ENCODE measurements around the gene SLC22A1. TPM values are rescaled to one million over a fixed set of nuclear protein-coding genes. Genes with fewer than 3 reads are reported as not detected.

The SLC22A1 gene
- polyA plus RNA-seq, 1 of the 3 experiments (the other 2 are of a cell fraction) = 0.20 TPM

DNA sequence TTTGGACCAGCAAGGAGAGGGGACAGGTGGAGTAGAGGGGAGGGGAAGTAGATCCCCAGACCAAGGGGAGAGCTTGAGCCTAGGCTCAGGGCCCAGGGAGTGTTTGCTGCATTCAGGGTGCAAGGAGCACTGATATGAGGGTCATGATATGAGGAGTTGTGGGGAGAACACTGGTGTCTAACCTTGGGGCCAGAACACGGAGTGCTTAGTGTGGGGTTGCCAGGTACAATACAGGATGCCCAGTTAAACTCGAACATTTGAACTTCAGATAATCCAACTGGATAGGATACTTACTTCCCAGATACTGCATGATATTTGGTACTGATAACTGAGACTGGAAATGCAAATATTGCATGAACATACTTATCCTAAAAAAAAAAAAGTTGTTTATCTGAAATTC is 2.4 kb downstream of the SLC22A1 start:
- CTCF ChIA-PET = interaction anchor here (1.1 kb wide), 1 partner anchor 14 kb away, joined by 3 read pairs; no protein-coding TSS in a partner anchor

DNA sequence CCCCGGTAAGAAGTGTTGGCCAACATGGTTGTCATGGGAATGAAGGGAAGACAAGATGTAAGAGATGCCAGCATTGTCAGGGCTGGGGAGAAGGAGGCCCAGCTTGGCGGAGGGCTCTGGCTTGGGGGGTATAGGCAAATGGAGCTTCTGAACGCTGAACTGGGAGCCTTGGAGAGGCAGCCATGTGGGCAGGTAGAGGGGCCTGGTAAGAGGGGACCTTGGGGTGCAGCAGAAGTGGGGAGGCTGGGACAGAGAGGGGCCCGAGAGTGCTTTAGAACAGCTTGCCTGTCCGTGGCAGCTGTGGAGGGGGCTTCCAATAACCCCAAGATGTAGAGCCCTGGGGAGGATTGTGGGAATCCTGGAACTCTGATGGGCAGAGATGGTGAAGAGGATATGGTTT is 3.0 kb downstream of the SLC22A1 start:
- DNase-seq = peak; percentile 2
- Histone ChIP-seq H3F3A (replicated peaks; ENCODE audit: insufficient read depth) (no peaks in the 10 kb centered on the region), H3K36me3 (replicated peaks in 1 of 2; ENCODE audit: control insufficient read depth in 1 of 2, insufficient read depth in 2 of 2, low read length in 1 of 2) (no peaks in the 10 kb centered on the region), H3K9ac (no peak overlapping the region), H4K20me1 (ENCODE audit: insufficient read depth) (no peaks in the 10 kb centered on the region), H3K4me1 (ENCODE audit: control insufficient read depth in 1 of 2, insufficient read depth in 2 of 2, low read depth in 1 of 2, low read length in 1 of 2) (no peaks in the 10 kb centered on the region), H3K4me2 (no peak overlapping the region), H3K27me3 (ENCODE audit: insufficient read depth) (no peaks in the 10 kb centered on the region), H2AFZ (ENCODE audit: low read depth) (no peak overlapping the region), H3K4me3 (ENCODE audit: low read depth in 2 of 2, low read length in 1 of 2) (no peak overlapping the region), H3K9me3 (no peaks in the 10 kb centered on the region), H3K27ac (ENCODE audit: low read depth in 2 of 2, low read length in 1 of 2) (no peak overlapping the region), H3K9me2 (no peaks in the 10 kb centered on the region), H3K79me2 (ENCODE audit: insufficient read depth) (no peaks in the 10 kb centered on the region)
- CTCF ChIA-PET = interaction anchor here (1.0 kb wide), 1 partner anchor 12 kb away, joined by 3 read pairs; no protein-coding TSS in a partner anchor
- POLR2A ChIA-PET = no interaction called here
- 51% methylated on average over 5 of the region's 5 CpGs for WGBS (ENCODE audit: low lambda C conversion rate)
- TF ChIP-seq FOSL2 (IDR thresholded peaks at IDR 0.05; ENCODE audit: borderline replicate concordance, low read depth) (no peak), MXI1 (IDR thresholded peaks at IDR 0.05; ENCODE audit: low read depth, low read length) (no peak), MEF2A (IDR thresholded peaks at IDR 0.05; ENCODE audit: borderline replicate concordance, low read depth) (no peak), TCF12 (IDR thresholded peaks at IDR 0.05) (no peak), NRF1 (IDR thresholded peaks at IDR 0.05; ENCODE audit: low read depth, low read length) (no peak), GABPA (IDR thresholded peaks at IDR 0.05; ENCODE audit: low read depth) (no peak), ELF1 (IDR thresholded peaks at IDR 0.05) (no peak), RAD21 (IDR thresholded peaks at IDR 0.05; ENCODE audit: low read length) (no peak), GATA2 (CRISPR knock-in tag; IDR thresholded peaks at IDR 0.05) (no peak), JUND (IDR thresholded peaks at IDR 0.05) (no peak), EZH2phosphoT487 (IDR thresholded peaks at IDR 0.05; ENCODE audit: borderline replicate concordance, low read depth) (no peak), SMC3 (IDR thresholded peaks at IDR 0.05; ENCODE audit: low read depth, low read length) (no peak), TEAD4 (IDR thresholded peaks at IDR 0.05; ENCODE audit: borderline replicate concordance, insufficient read depth) (no peak), SIN3A (IDR thresholded peaks at IDR 0.05; ENCODE audit: borderline replicate concordance, low read depth, low read length) (no peak)
- TF ChIP-seq, protein P1, sequence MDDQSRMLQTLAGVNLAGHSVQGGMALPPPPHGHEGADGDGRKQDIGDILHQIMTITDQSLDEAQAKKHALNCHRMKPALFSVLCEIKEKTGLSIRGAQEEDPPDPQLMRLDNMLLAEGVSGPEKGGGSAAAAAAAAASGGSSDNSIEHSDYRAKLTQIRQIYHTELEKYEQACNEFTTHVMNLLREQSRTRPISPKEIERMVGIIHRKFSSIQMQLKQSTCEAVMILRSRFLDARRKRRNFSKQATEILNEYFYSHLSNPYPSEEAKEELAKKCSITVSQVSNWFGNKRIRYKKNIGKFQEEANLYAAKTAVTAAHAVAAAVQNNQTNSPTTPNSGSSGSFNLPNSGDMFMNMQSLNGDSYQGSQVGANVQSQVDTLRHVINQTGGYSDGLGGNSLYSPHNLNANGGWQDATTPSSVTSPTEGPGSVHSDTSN (IDR thresholded peaks at IDR 0.05) = no peak
- TF ChIP-seq, protein P2, sequence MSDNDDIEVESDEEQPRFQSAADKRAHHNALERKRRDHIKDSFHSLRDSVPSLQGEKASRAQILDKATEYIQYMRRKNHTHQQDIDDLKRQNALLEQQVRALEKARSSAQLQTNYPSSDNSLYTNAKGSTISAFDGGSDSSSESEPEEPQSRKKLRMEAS (IDR thresholded peaks at IDR 0.05; ENCODE audit: low read depth) = no peak

More for the DNA sequence above, 2.4 kb downstream of the SLC22A1 start:
- no peak for DNase-seq
- Histone ChIP-seq H3K27me3 (ENCODE audit: insufficient read depth) (no peaks in the 10 kb centered on the region), H3K36me3 (replicated peaks in 1 of 2; ENCODE audit: control insufficient read depth in 1 of 2, insufficient read depth in 2 of 2, low read length in 1 of 2) (no peaks in the 10 kb centered on the region), H3K9me2 (no peaks in the 10 kb centered on the region), H3K9ac (no peak overlapping the region), H3K4me2 (no peak overlapping the region), H3K79me2 (ENCODE audit: insufficient read depth) (no peaks in the 10 kb centered on the region), H2AFZ (ENCODE audit: low read depth) (no peak overlapping the region), H3F3A (replicated peaks; ENCODE audit: insufficient read depth) (no peaks in the 10 kb centered on the region), H3K9me3 (no peaks in the 10 kb centered on the region), H4K20me1 (ENCODE audit: insufficient read depth) (no peaks in the 10 kb centered on the region), H3K27ac (ENCODE audit: low read depth in 2 of 2, low read length in 1 of 2) (no peak overlapping the region), H3K4me3 (ENCODE audit: low read depth in 2 of 2, low read length in 1 of 2) (no peak overlapping the region), H3K4me1 (ENCODE audit: control insufficient read depth in 1 of 2, insufficient read depth in 2 of 2, low read depth in 1 of 2, low read length in 1 of 2) (no peaks in the 10 kb centered on the region)
- POLR2A ChIA-PET = no interaction called here
- 24% methylated on average over 2 of the region's 2 CpGs for WGBS (ENCODE audit: low lambda C conversion rate)
- TF ChIP-seq ELF1 (IDR thresholded peaks at IDR 0.05) = no peak
- no peak for TF ChIP-seq FOSL2 (IDR thresholded peaks at IDR 0.05; ENCODE audit: borderline replicate concordance, low read depth)
- TF ChIP-seq SIN3A (IDR thresholded peaks at IDR 0.05; ENCODE audit: borderline replicate concordance, low read depth, low read length) = no peak
- TF ChIP-seq YY1 (IDR thresholded peaks at IDR 0.05; ENCODE audit: low read depth) = no peak
- TF ChIP-seq NFIC (IDR thresholded peaks at IDR 0.05; ENCODE audit: borderline replicate concordance) = no peak
- no peak for TF ChIP-seq FOXM1 (IDR thresholded peaks at IDR 0.05; ENCODE audit: low read depth)
- TF ChIP-seq, protein P3, sequence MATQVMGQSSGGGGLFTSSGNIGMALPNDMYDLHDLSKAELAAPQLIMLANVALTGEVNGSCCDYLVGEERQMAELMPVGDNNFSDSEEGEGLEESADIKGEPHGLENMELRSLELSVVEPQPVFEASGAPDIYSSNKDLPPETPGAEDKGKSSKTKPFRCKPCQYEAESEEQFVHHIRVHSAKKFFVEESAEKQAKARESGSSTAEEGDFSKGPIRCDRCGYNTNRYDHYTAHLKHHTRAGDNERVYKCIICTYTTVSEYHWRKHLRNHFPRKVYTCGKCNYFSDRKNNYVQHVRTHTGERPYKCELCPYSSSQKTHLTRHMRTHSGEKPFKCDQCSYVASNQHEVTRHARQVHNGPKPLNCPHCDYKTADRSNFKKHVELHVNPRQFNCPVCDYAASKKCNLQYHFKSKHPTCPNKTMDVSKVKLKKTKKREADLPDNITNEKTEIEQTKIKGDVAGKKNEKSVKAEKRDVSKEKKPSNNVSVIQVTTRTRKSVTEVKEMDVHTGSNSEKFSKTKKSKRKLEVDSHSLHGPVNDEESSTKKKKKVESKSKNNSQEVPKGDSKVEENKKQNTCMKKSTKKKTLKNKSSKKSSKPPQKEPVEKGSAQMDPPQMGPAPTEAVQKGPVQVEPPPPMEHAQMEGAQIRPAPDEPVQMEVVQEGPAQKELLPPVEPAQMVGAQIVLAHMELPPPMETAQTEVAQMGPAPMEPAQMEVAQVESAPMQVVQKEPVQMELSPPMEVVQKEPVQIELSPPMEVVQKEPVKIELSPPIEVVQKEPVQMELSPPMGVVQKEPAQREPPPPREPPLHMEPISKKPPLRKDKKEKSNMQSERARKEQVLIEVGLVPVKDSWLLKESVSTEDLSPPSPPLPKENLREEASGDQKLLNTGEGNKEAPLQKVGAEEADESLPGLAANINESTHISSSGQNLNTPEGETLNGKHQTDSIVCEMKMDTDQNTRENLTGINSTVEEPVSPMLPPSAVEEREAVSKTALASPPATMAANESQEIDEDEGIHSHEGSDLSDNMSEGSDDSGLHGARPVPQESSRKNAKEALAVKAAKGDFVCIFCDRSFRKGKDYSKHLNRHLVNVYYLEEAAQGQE (IDR thresholded peaks at IDR 0.05; ENCODE audit: low read depth, low read length) = no peak
- no peak for TF ChIP-seq JUND (IDR thresholded peaks at IDR 0.05)
- TF ChIP-seq GATA2 (CRISPR knock-in tag; IDR thresholded peaks at IDR 0.05) = no peak
- TF ChIP-seq EP300 (IDR thresholded peaks at IDR 0.05; ENCODE audit: borderline replicate concordance in 1 of 2, low read depth in 1 of 2, low read length in 1 of 2) = no peak
- TF ChIP-seq, protein P2 (IDR thresholded peaks at IDR 0.05; ENCODE audit: low read depth) = no peak
- no peak for TF ChIP-seq RFX5 (IDR thresholded peaks at IDR 0.05; ENCODE audit: low read length)
- no peak for TF ChIP-seq CHD2 (IDR thresholded peaks at IDR 0.05; ENCODE audit: low read length, partially characterized antibody)
- TF ChIP-seq RXRA (IDR thresholded peaks at IDR 0.05; ENCODE audit: borderline replicate concordance, low read depth) = no peak
- TF ChIP-seq, protein P4, sequence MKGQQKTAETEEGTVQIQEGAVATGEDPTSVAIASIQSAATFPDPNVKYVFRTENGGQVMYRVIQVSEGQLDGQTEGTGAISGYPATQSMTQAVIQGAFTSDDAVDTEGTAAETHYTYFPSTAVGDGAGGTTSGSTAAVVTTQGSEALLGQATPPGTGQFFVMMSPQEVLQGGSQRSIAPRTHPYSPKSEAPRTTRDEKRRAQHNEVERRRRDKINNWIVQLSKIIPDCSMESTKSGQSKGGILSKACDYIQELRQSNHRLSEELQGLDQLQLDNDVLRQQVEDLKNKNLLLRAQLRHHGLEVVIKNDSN (IDR thresholded peaks at IDR 0.05; ENCODE audit: borderline replicate concordance, low read depth) = no peak
